ENCODE results near the gene SFTA2. TPM values are rescaled to one million over a fixed set of nuclear protein-coding genes. Genes with fewer than 3 reads are reported as not detected.
"Not testable (repeated sequence)": the region's sequence is repeated elsewhere in the genome, so short reads cannot be mapped to it uniquely, and the experiment has no call there.

The SFTA2 gene
- total and polyA plus RNA-seq, 9 of the 15 experiments (the other 6 are each of a cell fraction or from before 2014, with no cell fraction given), result not detected

DNA sequence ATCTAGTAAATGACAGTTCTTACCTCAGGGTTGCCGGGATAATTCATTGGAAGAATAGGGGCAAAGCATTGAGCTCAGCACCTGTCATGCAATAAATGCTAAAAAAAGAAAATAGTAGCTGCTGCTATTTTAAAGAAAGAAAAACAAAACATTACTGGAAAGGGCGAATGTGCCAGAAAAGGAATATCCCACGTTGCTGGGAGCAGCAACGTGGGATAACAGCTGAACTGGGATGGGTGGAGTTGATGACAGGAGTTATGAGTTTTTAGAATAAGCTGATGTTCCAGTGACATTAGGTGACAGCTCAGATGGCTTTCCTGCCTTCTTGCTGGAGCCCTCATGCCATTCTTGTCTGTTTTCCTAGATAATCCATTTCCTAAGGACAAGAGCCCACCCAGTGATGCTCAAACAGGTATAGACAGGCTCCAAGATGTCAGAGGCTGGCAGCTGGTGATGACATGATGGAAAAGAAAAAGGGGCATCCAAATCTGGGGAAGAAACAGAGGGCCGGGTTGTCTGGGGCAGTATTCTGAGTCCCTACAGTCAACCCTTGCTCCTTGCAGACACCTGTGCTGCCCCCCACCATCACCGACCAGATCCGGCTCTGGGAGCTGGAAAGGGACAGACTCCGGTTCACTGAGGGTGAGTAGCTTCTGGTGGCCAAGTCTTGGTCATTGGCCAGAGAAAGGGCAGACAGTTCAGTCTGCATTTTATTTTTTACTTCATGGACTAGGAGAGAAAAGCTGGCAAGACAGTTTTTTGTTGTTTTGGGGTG, 19.0 kb downstream of the SFTA2 start:
- TF ChIP-seq MECOM (CRISPR knock-in tag; IDR thresholded peaks at IDR 0.05) (no peak), XRCC4 (IDR thresholded peaks at IDR 0.05; ENCODE audit: extremely low read depth, insufficient read depth, insufficient read length) (no peak), KLF10 (CRISPR knock-in tag; IDR thresholded peaks at IDR 0.05) (no peak), SAFB (IDR thresholded peaks at IDR 0.05; ENCODE audit: borderline replicate concordance, low read depth, low read length) (no peak), KAT8 (IDR thresholded peaks at IDR 0.05; ENCODE audit: low read depth) (no peak), SP2 (IDR thresholded peaks at IDR 0.05; ENCODE audit: extremely low read depth, low read depth, low read length, poor library complexity, severe bottlenecking) (no peak), ZFP1 (CRISPR knock-in tag; IDR thresholded peaks at IDR 0.05) (no peak), BRCA1 (IDR thresholded peaks at IDR 0.05) (no peak), BRCA1 (CRISPR knock-in tag; IDR thresholded peaks at IDR 0.05) (no peak)
- TF ChIP-seq, protein P1, sequence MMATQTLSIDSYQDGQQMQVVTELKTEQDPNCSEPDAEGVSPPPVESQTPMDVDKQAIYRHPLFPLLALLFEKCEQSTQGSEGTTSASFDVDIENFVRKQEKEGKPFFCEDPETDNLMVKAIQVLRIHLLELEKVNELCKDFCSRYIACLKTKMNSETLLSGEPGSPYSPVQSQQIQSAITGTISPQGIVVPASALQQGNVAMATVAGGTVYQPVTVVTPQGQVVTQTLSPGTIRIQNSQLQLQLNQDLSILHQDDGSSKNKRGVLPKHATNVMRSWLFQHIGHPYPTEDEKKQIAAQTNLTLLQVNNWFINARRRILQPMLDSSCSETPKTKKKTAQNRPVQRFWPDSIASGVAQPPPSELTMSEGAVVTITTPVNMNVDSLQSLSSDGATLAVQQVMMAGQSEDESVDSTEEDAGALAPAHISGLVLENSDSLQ (IDR thresholded peaks at IDR 0.05), result no peak
- no peaks in the 10 kb centered on the region for H4K20me1 ChIP-seq (replicated peaks; ENCODE audit: control insufficient read depth, insufficient read depth, low read length)
- peaks cover 23% of the 10 kb centered on the region for H3K79me2 ChIP-seq (ENCODE audit: control insufficient read depth, insufficient read depth, low read length)
- in situ Hi-C loops (cut with MboI) (loop anchor here (10.0 kb wide), 1 partner anchor 462 kb away; no protein-coding TSS in a partner anchor), intact Hi-C loops (cut with micrococcal nuclease) (no loop called here)
- no peak for FAIRE-seq
- WGBS (ENCODE audit: insufficient coverage, low coverage, missing lambda C conversion rate), result 83% methylated on average over 8 of the region's 8 CpGs
- H3K4me3 ChIP-seq, result no peak overlapping the region
- CTCF ChIA-PET (ENCODE audit: low intra/inter-chr PET ratio), result interaction anchor here (1.1 to 3.7 kb wide), 3 partner anchors 84 to 280 kb away, joined by 3 to 34 read pairs (median 7); no protein-coding TSS in a partner anchor
- H3K9ac ChIP-seq (ENCODE audit: insufficient read depth in 1 of 2, low read depth in 2 of 2, low read length in 2 of 2), result no peak overlapping the region
- H3K27ac ChIP-seq (ENCODE audit: extremely low read depth, low read depth, low read length), result no peak overlapping the region
- H3K36me3 ChIP-seq (ENCODE audit: control insufficient read depth, insufficient read depth, low read length), result peaks cover 72% of the 10 kb centered on the region
- BruUV-seq (replicated peaks), result no TSS peak
- no peak for ATAC-seq
- H3K9me1 ChIP-seq (ENCODE audit: control insufficient read depth, insufficient read depth, low read length), result no peaks in the 10 kb centered on the region
- peaks cover 22 to 34% of the 10 kb centered on the region in 2 experiments for H3K4me1 ChIP-seq (replicated peaks in 1 of 2; ENCODE audit: control insufficient read depth in 2 of 2, insufficient read depth in 2 of 2, low read length in 2 of 2)
- H3K27me3 ChIP-seq (ENCODE audit: control insufficient read depth in 2 of 2, insufficient read depth in 2 of 2, low read length in 2 of 2), result no peaks in the 10 kb centered on the region
- no peak for DNase-seq (ENCODE audit: extremely low read depth in 1 of 4, low spot score in 3 of 4)
- POLR2A ChIA-PET, result interaction anchor here (0.7 to 2.2 kb wide), 11 partner anchors 8 to 682 kb away, joined by 3 to 6 read pairs (median 3); no protein-coding TSS in a partner anchor
- H2AFZ ChIP-seq (ENCODE audit: low read depth, low read length), result no peak overlapping the region
- H3K4me2 ChIP-seq (ENCODE audit: insufficient read depth, low read length), result no peak overlapping the region
- no peaks in the 10 kb centered on the region for H3K9me3 ChIP-seq (replicated peaks; ENCODE audit: control insufficient read depth, insufficient read depth, low read depth, low read length)

DNA sequence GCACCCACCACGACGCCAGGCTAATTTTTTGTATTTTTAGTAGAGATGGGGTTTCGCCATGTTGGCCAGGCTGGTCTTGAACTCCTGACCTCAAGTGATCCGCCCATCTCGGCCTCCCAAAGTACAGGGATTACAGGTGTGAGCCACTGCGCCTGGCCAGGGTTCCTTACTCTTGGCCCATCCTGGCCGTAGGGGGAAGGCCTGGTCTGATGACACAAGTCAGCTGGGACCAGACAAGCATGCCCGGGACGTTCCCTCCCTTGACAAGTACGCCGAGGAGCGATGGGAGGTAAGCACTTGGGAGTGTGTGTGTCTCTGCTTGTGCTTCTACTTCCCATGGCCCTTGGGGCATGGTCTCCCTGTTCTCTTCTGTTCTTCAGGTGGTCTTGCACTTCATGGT, 21.5 kb downstream of the SFTA2 start:
- in situ Hi-C loops (cut with MboI), result loop anchor here (10.0 kb wide), 1 partner anchor 464 kb away; no protein-coding TSS in a partner anchor
- FAIRE-seq; intact Hi-C loops (cut with micrococcal nuclease): not testable (repeated sequence)

More for the DNA sequence above, 21.5 kb downstream of the SFTA2 start:
- POLR2A ChIA-PET, result interaction anchor here (0.6 to 1.0 kb wide), 5 partner anchors 27 to 375 kb away, joined by 3 read pairs; partner anchors contain the start of gene IER3
- H3K4me3 ChIP-seq; BruUV-seq (replicated peaks); CTCF ChIA-PET (ENCODE audit: low intra/inter-chr PET ratio); H3K4me2 ChIP-seq (ENCODE audit: insufficient read depth, low read length); H3K27ac ChIP-seq (ENCODE audit: extremely low read depth, low read depth, low read length); H2AFZ ChIP-seq (ENCODE audit: low read depth, low read length); ATAC-seq; H4K20me1 ChIP-seq (replicated peaks; ENCODE audit: control insufficient read depth, insufficient read depth, low read length); H3K9me1 ChIP-seq (ENCODE audit: control insufficient read depth, insufficient read depth, low read length); H3K27me3 ChIP-seq (ENCODE audit: control insufficient read depth in 2 of 2, insufficient read depth in 2 of 2, low read length in 2 of 2); H3K9ac ChIP-seq (ENCODE audit: insufficient read depth in 1 of 2, low read depth in 2 of 2, low read length in 2 of 2); H3K9me3 ChIP-seq (replicated peaks; ENCODE audit: control insufficient read depth, insufficient read depth, low read depth, low read length); DNase-seq (ENCODE audit: extremely low read depth in 1 of 4, low spot score in 3 of 4): not testable (repeated sequence)
- Histone ChIP-seq H3K4me1 (replicated peaks in 1 of 2; ENCODE audit: control insufficient read depth in 2 of 2, insufficient read depth in 2 of 2, low read length in 2 of 2) (peaks cover 23 to 26% of the 10 kb centered on the region in 2 experiments), H3K36me3 (ENCODE audit: control insufficient read depth, insufficient read depth, low read length) (peaks cover 50% of the 10 kb centered on the region), H3K79me2 (ENCODE audit: control insufficient read depth, insufficient read depth, low read length) (peaks cover 23% of the 10 kb centered on the region)
- 94% methylated on average over 12 of the region's 12 CpGs for WGBS (ENCODE audit: insufficient coverage, low coverage, missing lambda C conversion rate)

All from K562 (cell line).